Ovary (tissue), 9 donors: ENCODE data around the gene DNAJB4. TPM values are rescaled to one million over a fixed set of nuclear protein-coding genes. Genes with fewer than 3 reads are reported as not detected.

ENCODE experiments used
- DNase-seq, 5 donors: peaks; one replicate each; pipeline ENCODE4 v3.0.0-alpha.2; 2019 to 2020
- H3K27ac ChIP-seq, 2 donors: fragments of 200-600 bp; one replicate each; pipeline versions ENCODE4 v1.5.1 to v1.8.0; 2019 to 2022
- H3K27me3 ChIP-seq: fragments of 200-600 bp; one replicate; pipeline ENCODE4 v1.8.0; 2022
- H3K36me3 ChIP-seq: fragments of 200-600 bp; sonication (generic); one replicate; pipeline ENCODE4 v1.5.1; 2019
- H3K4me1 ChIP-seq: one replicate; pipeline ENCODE4 v1.8.1; 2013; ENCODE audit warnings: mild to moderate bottlenecking, moderate library complexity; ENCODE audit not compliant: insufficient read depth
- H3K4me3 ChIP-seq: fragments of 200-600 bp; sonication (generic); one replicate; pipeline ENCODE4 v1.5.1; 2017
- H3K9me3 ChIP-seq, 2 donors: fragments of 200-600 bp in 1 of 2; sonication (generic) in 1 of 2; one replicate each; pipeline versions ENCODE4 v1.5.1 to v1.8.1; 2013 to 2019; ENCODE audit warnings: mild to moderate bottlenecking in 1 of 2, moderate library complexity in 1 of 2
- EP300 ChIP-seq: sonication (generic); formaldehyde crosslinking; IDR thresholded peaks from one replicate; pipeline ENCODE4 v1.6.1; 2017; ENCODE audit warnings: antibody characterized with exemption
- POLR2A ChIP-seq: fragments of 450-650 bp; IDR thresholded peaks from one replicate; pipeline ENCODE4 v1.6.1; 2017; ENCODE audit warnings: antibody characterized with exemption, mild to moderate bottlenecking, moderate library complexity
- WGBS, 3 donors: extraction: QIAGEN DNeasy Blood & Tissue Kit in 1 of 3; methylation state at CpG; one replicate each; pipeline versions ENCODE4 v1.1.5 to v1.1.7; 2013 to 2017; 5-methylcytosine and 5-hydroxymethylcytosine counted together
- intact Hi-C, 4 donors: fragments of 100-400 bp; cut with DNase I; formaldehyde crosslinking; loops; one replicate each; pipeline versions ENCODE4 v1.11.0 to v1.15.1; 2022 to 2023
- polyA plus RNA-seq, 2 donors: library from polyadenylated mRNA; stranded (reverse); fragments of 200-250 nt in 1 of 2; fragments of 350-450 nt in 1 of 2; fragmentation: Illumina TruSeq in 1 of 2; extraction: RNeasy Lipid Tissue Mini Kit (QIAGEN cat#74804) in 1 of 2; gene quantifications; one replicate each; pipeline ENCODE4 v1.2.3, GENCODE V29; 2013 to 2014
- total RNA-seq, 7 donors: library from RNA; depleted of rRNA in 2 of 7; stranded (reverse); fragments of >200 nt in 2 of 7; fragmentation: NEBNext Ultra II Directional in 3 of 7; extraction: Animal tissue kit (Norgen Biotek cat#: 25700) in 3 of 7; gene quantifications; one replicate each; pipeline versions ENCODE4 v1.1.0 to v1.2.4, GENCODE V29; 2016 to 2023
- TF ChIP-seq, protein P1 (sequence below), 3 donors: fragments of 450-650 bp in 2 of 3; fragments of 200-600 bp in 1 of 3; IDR thresholded peaks; one replicate each; pipeline versions ENCODE4 v1.5.1 to v1.8.0; 2016 to 2022; ENCODE audit warnings: antibody characterized with exemption in 3 of 3, mild to moderate bottlenecking in 1 of 3
- donor health status: DM: no; HTN: no; CAD: no; lungs with moderate emphysema.
- donor health status: DM: no; HTN: no; CAD: no.
- donor health status: Bipolar disorder and iron deficiency.
- donor health status: DM: yes; HTN: yes; CAD: no.
- donor health status: DM: no; HTN: no; CAD: no.
- donor health status: DM: yes; HTN: yes; CAD: no.

The DNAJB4 gene
- total and polyA plus RNA-seq, 9 donors, result 18.7 to 48.6 (median 23.8) TPM

DNA sequence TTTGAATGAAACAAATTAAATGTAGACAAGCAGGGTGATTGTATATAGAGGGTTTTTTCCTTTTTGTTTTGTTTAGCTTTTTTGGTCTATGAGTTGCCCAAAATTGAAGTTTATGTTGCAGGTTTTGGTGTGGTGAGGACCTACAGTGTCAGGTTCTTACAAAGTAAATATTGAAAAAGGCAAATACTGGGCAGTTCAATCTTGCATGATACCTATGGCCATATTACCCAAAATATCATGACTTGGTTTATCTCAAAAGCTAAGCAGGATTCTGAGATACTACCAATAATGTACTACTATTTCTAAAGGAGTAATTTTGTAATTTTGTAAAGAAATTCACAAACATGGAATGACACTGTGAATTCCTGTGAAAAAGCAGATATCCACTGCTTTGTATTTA, 1.8 kb downstream of the DNAJB4 start:
- H3K4me3 ChIP-seq, result peak overlapping the region; percentile 64
- TF ChIP-seq EP300 (no peak), POLR2A (no peak)
- TF ChIP-seq, protein P1, sequence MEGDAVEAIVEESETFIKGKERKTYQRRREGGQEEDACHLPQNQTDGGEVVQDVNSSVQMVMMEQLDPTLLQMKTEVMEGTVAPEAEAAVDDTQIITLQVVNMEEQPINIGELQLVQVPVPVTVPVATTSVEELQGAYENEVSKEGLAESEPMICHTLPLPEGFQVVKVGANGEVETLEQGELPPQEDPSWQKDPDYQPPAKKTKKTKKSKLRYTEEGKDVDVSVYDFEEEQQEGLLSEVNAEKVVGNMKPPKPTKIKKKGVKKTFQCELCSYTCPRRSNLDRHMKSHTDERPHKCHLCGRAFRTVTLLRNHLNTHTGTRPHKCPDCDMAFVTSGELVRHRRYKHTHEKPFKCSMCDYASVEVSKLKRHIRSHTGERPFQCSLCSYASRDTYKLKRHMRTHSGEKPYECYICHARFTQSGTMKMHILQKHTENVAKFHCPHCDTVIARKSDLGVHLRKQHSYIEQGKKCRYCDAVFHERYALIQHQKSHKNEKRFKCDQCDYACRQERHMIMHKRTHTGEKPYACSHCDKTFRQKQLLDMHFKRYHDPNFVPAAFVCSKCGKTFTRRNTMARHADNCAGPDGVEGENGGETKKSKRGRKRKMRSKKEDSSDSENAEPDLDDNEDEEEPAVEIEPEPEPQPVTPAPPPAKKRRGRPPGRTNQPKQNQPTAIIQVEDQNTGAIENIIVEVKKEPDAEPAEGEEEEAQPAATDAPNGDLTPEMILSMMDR (IDR thresholded peaks at IDR 0.05), result no peak
- H3K36me3 ChIP-seq, result no peaks in the 10 kb centered on the region
- H3K27ac ChIP-seq, result peak overlapping the region; percentile 36 to 84
- H3K4me1 ChIP-seq, result no peaks in the 10 kb centered on the region
- intact Hi-C loops, result no loop called here
- DNase-seq, result no peak
- H3K27me3 ChIP-seq, result no peaks in the 10 kb centered on the region
- no peaks in the 10 kb centered on the region for H3K9me3 ChIP-seq

DNA sequence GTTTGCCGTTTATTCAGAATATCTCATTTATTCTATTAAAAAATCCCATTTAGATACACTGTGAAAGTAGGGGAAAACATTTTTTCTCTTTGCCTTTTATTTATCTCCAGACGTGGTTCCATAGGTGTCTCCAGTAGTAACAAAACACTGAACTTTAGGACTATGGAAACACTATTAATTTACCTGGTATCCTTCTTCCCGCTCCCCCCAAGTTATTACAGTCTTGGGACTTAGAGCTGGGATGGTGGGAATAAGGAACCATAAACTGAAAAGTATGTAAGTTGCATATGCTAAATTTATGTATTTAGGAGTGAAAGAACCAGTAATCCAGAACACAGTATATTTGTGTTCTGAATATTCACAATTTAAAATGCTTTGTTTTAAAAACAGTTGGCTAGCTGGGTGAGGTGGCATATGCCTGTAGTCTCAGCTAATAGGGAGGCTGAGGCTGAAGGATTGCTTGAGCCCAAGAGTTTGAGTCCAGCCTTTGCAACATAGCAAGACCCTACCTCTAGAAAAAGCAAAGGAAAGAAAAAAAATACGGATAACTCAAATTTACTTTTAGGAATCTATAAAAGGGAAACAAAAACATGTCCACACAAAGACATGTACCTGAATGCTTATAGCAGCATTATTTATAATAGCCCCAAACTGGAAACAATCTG, 3.1 kb downstream of the DNAJB4 start:
- 86 to 91% (median 90%) methylated on average over 4 of the region's 4 CpGs for WGBS, 3 donors
- peak overlapping the region; percentile 64 for H3K4me3 ChIP-seq
- H3K9me3 ChIP-seq, result no peaks in the 10 kb centered on the region
- H3K36me3 ChIP-seq, result no peaks in the 10 kb centered on the region
- no peak for DNase-seq
- intact Hi-C loops, result no loop called here
- no peaks in the 10 kb centered on the region for H3K27me3 ChIP-seq
- TF ChIP-seq, protein P1 (IDR thresholded peaks at IDR 0.05), result no peak
- TF ChIP-seq POLR2A, result no peak
- no peak for TF ChIP-seq EP300
- H3K4me1 ChIP-seq, result no peaks in the 10 kb centered on the region
- no peak overlapping the region for H3K27ac ChIP-seq

DNA sequence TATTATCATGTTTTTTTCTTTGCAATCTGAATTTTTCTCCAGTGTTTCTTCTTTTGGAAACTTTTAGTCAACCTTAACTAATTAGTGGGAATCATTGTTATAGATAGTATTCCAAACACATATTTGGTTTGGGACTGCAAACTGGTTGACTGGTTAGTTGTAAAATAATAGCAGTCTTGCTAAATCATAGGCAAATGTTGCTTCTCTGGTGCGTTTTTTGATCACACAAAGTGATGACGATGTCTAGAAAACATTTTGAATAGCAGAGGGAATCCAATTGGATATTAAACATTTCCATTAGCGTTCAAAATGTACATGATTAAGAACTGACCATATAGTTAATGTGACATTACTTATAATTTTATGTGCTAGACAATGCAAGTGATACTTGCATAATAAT, 4.5 kb downstream of the DNAJB4 start:
- Histone ChIP-seq H3K4me1 (no peaks in the 10 kb centered on the region), H3K27ac (no peak overlapping the region), H3K36me3 (no peaks in the 10 kb centered on the region), H3K27me3 (no peaks in the 10 kb centered on the region), H3K4me3 (peak overlapping the region; percentile 15), H3K9me3 (no peaks in the 10 kb centered on the region)
- TF ChIP-seq EP300 (no peak), POLR2A (no peak)
- TF ChIP-seq, protein P1 (IDR thresholded peaks at IDR 0.05), result no peak
- intact Hi-C loops, result no loop called here
- DNase-seq, result no peak
- 91 to 94% (median 91%) methylated on average over 3 of the region's 3 CpGs for WGBS, 3 donors

DNA sequence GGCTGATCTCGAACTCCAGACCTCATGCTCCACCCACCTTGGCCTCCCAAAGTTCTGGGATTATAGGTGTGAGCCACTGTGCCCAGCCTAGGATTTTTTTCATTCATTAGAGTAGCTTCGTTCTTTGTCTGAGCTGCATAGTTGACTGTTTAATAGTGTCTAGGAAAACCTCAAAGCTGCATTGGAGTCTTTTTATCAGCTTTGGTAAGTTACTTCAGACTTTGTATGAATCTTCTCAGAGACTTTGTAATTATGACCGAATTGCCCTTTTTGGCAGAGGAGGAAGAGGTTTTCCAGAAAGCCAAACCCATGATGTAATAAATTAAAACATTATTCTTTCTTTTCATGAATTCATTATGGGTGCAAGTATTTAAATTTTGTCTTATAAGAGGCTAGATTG, 5.1 kb downstream of the DNAJB4 start:
- intact Hi-C loops, result no loop called here
- Histone ChIP-seq H3K4me1 (no peaks in the 10 kb centered on the region), H3K27me3 (no peaks in the 10 kb centered on the region), H3K27ac (no peak overlapping the region), H3K4me3 (no peak overlapping the region), H3K36me3 (no peaks in the 10 kb centered on the region), H3K9me3 (no peaks in the 10 kb centered on the region)
- DNase-seq, result no peak
- WGBS, 3 donors, result 42 to 70% (median 45%) methylated on average over 3 of the region's 3 CpGs
- TF ChIP-seq, protein P1 (IDR thresholded peaks at IDR 0.05), result no peak
- TF ChIP-seq EP300 (no peak), POLR2A (no peak)
